K562 (cell line): ENCODE measurements around the gene TMEM184B. TPM values are rescaled to one million over a fixed set of nuclear protein-coding genes. Genes with fewer than 3 reads are reported as not detected.
A peak's percentile ranks its signal among the peaks of the same experiment; 100 is the strongest.

Experiments used
- ATAC-seq: fragments of 200-7000 bp; cut with Tn5 transposase; 3 replicates; pipeline ENCODE4 v1.9.1; 2020; ENCODE audit warnings: moderate library complexity
- BruUV-seq: library from RNA; stranded (reverse); fragments of 400-500 nt; replicated peaks from 2 replicates; lab custom pipeline; 2021; lab: Mats Ljungman, UMichigan
- CTCF ChIA-PET: fragments of 300-600 bp; formaldehyde crosslinking; extraction: SDS; loops from one replicate; lab custom pipeline; 2021; ENCODE audit warnings: low intra/inter-chr PET ratio; lab: Yijun Ruan, JAX
- POLR2A ChIA-PET: fragments of 300-600, 350-650 bp; sonication (Branson Sonifier 250); formaldehyde crosslinking; extraction: SDS; loops from one replicate; lab custom pipeline; 2021; ENCODE audit warnings: antibody characterized with exemption, inconsistent platforms; lab: Yijun Ruan, JAX
- DNase-seq, 4 experiments: peaks; one replicate each; pipeline versions ENCODE4 v3.0.0 to v3.0.0-alpha.2; 2011 to 2018; ENCODE audit warnings: low spot score in 3 of 4, mixed read lengths in 3 of 4; ENCODE audit errors: extremely low read depth in 1 of 4
- FAIRE-seq: peaks from 2 replicates; lab custom pipeline; 2011; peaks lifted over from hg19 to GRCh38; lab: Jason Lieb, UNC
- H2AFZ ChIP-seq: 2 replicates; pipeline ENCODE4 v1.6.0; 2011; ENCODE audit warnings: low read depth, low read length, control low read depth, inconsistent platforms
- H3K27ac ChIP-seq: fragments of 200-600 bp; 3 replicates; pipeline ENCODE4 v1.8.0; 2011; ENCODE audit warnings: low read depth, mild to moderate bottlenecking, control low read depth, inconsistent platforms, low read length, moderate library complexity, mixed read lengths; ENCODE audit errors: extremely low read depth
- H3K27me3 ChIP-seq, 2 experiments: fragments of 300-600 bp in 1 of 2; 2 replicates in 1 of 2; 3 replicates in 1 of 2; pipeline versions ENCODE4 v1.6.0 to v1.8.0; 2011; ENCODE audit warnings: inconsistent platforms in 2 of 2, low read length in 2 of 2, mild to moderate bottlenecking in 1 of 2, mixed read lengths in 1 of 2, moderate library complexity in 1 of 2; ENCODE audit not compliant: control insufficient read depth in 2 of 2, insufficient read depth in 2 of 2
- H3K36me3 ChIP-seq: fragments of 300-600 bp; 3 replicates; pipeline ENCODE4 v1.8.0; 2011; ENCODE audit warnings: mild to moderate bottlenecking, low read length, inconsistent platforms; ENCODE audit not compliant: control insufficient read depth, insufficient read depth
- H3K4me1 ChIP-seq, 2 experiments: fragments of 200-600 bp in 1 of 2; replicated peaks in 1 of 2; 2 replicates in 1 of 2; 3 replicates in 1 of 2; pipeline versions ENCODE4 v1.5.1 to v1.8.0; 2011; ENCODE audit warnings: inconsistent platforms in 2 of 2, low read length in 2 of 2, mild to moderate bottlenecking in 1 of 2, mixed read lengths in 1 of 2, moderate library complexity in 1 of 2; ENCODE audit not compliant: control insufficient read depth in 2 of 2, insufficient read depth in 2 of 2
- H3K4me2 ChIP-seq: 2 replicates; pipeline ENCODE4 v1.6.1; 2011; ENCODE audit warnings: low read length, control low read depth, inconsistent platforms, mixed read lengths; ENCODE audit not compliant: insufficient read depth
- H3K4me3 ChIP-seq: fragments of 200-600 bp; sonication (generic), shearing (Covaris generic); 2 replicates; pipeline ENCODE4 v1.5.1; 2016; ENCODE audit warnings: control low read depth, inconsistent platforms
- H3K79me2 ChIP-seq: fragments of 200-600 bp; 3 replicates; pipeline ENCODE4 v1.8.0; 2011; ENCODE audit warnings: low read length, inconsistent platforms; ENCODE audit not compliant: control insufficient read depth, insufficient read depth
- H3K9ac ChIP-seq, 2 experiments: 2 replicates each; pipeline versions ENCODE4 v1.6.0 to v1.6.1; 2011; ENCODE audit warnings: low read depth in 2 of 2, low read length in 2 of 2, control low read depth in 1 of 2, inconsistent platforms in 1 of 2, mild to moderate bottlenecking in 1 of 2, mixed read lengths in 1 of 2; ENCODE audit not compliant: insufficient read depth in 1 of 2
- H3K9me1 ChIP-seq: one replicate; pipeline ENCODE4 v1.6.0; 2011; ENCODE audit warnings: inconsistent platforms, mild to moderate bottlenecking, low read length, moderate library complexity; ENCODE audit not compliant: control insufficient read depth, insufficient read depth
- H3K9me3 ChIP-seq: replicated peaks from 2 replicates; pipeline ENCODE4 v1.5.1; 2011; ENCODE audit warnings: low read depth, low read length, inconsistent platforms; ENCODE audit not compliant: control insufficient read depth, insufficient read depth
- H4K20me1 ChIP-seq: replicated peaks from 2 replicates; pipeline ENCODE4 v1.6.1; 2011; ENCODE audit warnings: low read length, inconsistent platforms, mixed read lengths; ENCODE audit not compliant: control insufficient read depth, insufficient read depth
- CAMTA2 ChIP-seq: fragments of 250-450 bp; sonication (Bioruptor Pico); conservative IDR thresholded peaks from 2 replicates; pipeline ENCODE4 v1.5.1; 2022
- EZH2 ChIP-seq: IDR thresholded peaks from 2 replicates; pipeline ENCODE4 v1.6.1; 2012; ENCODE audit warnings: low read depth, mild to moderate bottlenecking, inconsistent platforms, low read length, borderline replicate concordance
- FOXK2 ChIP-seq, 2 experiments: fragments of 450-650 bp; IDR thresholded peaks in 1 of 2; conservative IDR thresholded peaks in 1 of 2; 2 replicates each; pipeline ENCODE4 v1.6.1; 2016; ENCODE audit warnings: low read depth in 2 of 2, mild to moderate bottlenecking in 1 of 2
- PHB ChIP-seq: fragments of 250-450 bp; sonication (Bioruptor Pico); IDR thresholded peaks from 2 replicates; pipeline ENCODE4 v1.5.0; 2021
- ZNF12 ChIP-seq: sonication (generic); formaldehyde crosslinking; IDR thresholded peaks from 2 replicates; pipeline ENCODE4 v1.4.0; 2020; ENCODE audit warnings: mild to moderate bottlenecking, missing genetic modification reagents
- WGBS: fragments of 100-300 bp; shearing (Covaris generic); methylation state at CpG from one replicate; pipeline ENCODE4 v1.1.6; 2016; ENCODE audit warnings: low coverage, mixed read lengths; ENCODE audit not compliant: insufficient coverage; ENCODE audit errors: missing lambda C conversion rate; 5-methylcytosine and 5-hydroxymethylcytosine counted together
- in situ Hi-C: fragments of 300-500 bp; cut with MboI; formaldehyde crosslinking; loops from 4 replicates; pipeline ENCODE4 v1.15.0; 2018; ENCODE audit warnings: inconsistent platforms, mixed read lengths
- intact Hi-C: fragments of 100-400 bp; cut with micrococcal nuclease; formaldehyde crosslinking; loops from 2 replicates; pipeline ENCODE4 v1.14.2; 2022
- polyA plus RNA-seq, 8 experiments: library from polyadenylated mRNA; depleted of rRNA in 4 of 8; stranded (reverse) in 5 of 8; unstranded in 3 of 8; fragments of >200 nt; fragmentation: Nextera tagmentation in 2 of 8; fragmentation: Illumina TruSeq in 1 of 8; extraction: Ambion mirVana in 2 of 8; extraction: Trizol in 1 of 8; gene quantifications; 2 replicates each; pipeline versions ENCODE4 v1.2.1 to v1.2.3, GENCODE V29; 2011 to 2014; ENCODE audit warnings: inconsistent platforms in 1 of 8, missing spikeins in 1 of 8
- total RNA-seq, 7 experiments: library from RNA; depleted of rRNA in 6 of 7; stranded (reverse); fragments of >200 nt in 6 of 7; fragmentation: Illumina TruSeq in 2 of 7; extraction: Trizol in 2 of 7; gene quantifications; 2 replicates each; pipeline versions ENCODE4 v1.2.1 to v1.2.3, GENCODE V29; 2011 to 2021; ENCODE audit warnings: low replicate concordance in 1 of 7
- TF ChIP-seq, protein P1 (sequence below): IDR thresholded peaks from 2 replicates; pipeline ENCODE4 v1.6.1; 2014; ENCODE audit warnings: antibody characterized with exemption
- TF ChIP-seq, protein P2 (sequence below): fragments of 250-450 bp; sonication (Bioruptor Pico); IDR thresholded peaks from 2 replicates; pipeline ENCODE4 v1.4.0; 2020; ENCODE audit warnings: mild to moderate bottlenecking

Gene TMEM184B
- total and polyA plus RNA-seq, 9 of the 15 experiments (the other 6 are each of a cell fraction or from before 2014, with no cell fraction given): 0.31 to 25.1 (median 6.2) TPM

DNA sequence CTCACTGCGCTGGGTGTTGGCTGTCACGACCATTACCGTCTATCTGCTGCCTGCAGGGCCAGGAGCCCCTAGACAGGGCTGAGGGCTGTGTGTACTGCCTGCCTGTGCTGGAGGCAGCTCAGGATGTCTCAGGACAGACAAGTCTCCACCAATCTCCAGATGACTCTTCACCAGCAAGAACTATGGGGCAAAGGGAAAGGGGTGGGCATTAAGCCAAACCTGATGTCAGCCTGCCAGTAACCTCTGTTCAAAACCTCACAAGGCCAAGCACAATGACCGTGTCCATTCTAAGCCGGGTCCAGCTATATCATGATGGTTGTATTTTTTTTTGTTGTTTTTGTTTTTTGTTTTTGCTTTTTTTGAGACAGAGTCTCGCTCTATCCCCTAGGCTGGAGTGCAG, 39.4 kb downstream of the TMEM184B start:
- TF ChIP-seq ZNF12 (CRISPR knock-in tag) (no peak), FOXK2 (conservative IDR thresholded peaks at IDR 0.05 in 1 of 2, IDR thresholded peaks at IDR 0.05 in 1 of 2; ENCODE audit: low read depth in 2 of 2) (no peak), EZH2 (no peak), PHB (CRISPR knock-in tag) (no peak), CAMTA2 (CRISPR knock-in tag) (no peak)
- TF ChIP-seq, protein P1, sequence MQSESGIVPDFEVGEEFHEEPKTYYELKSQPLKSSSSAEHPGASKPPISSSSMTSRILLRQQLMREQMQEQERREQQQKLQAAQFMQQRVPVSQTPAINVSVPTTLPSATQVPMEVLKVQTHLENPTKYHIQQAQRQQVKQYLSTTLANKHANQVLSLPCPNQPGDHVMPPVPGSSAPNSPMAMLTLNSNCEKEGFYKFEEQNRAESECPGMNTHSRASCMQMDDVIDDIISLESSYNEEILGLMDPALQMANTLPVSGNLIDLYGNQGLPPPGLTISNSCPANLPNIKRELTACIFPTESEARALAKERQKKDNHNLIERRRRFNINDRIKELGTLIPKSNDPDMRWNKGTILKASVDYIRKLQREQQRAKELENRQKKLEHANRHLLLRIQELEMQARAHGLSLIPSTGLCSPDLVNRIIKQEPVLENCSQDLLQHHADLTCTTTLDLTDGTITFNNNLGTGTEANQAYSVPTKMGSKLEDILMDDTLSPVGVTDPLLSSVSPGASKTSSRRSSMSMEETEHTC: no peak
- TF ChIP-seq, protein P2, sequence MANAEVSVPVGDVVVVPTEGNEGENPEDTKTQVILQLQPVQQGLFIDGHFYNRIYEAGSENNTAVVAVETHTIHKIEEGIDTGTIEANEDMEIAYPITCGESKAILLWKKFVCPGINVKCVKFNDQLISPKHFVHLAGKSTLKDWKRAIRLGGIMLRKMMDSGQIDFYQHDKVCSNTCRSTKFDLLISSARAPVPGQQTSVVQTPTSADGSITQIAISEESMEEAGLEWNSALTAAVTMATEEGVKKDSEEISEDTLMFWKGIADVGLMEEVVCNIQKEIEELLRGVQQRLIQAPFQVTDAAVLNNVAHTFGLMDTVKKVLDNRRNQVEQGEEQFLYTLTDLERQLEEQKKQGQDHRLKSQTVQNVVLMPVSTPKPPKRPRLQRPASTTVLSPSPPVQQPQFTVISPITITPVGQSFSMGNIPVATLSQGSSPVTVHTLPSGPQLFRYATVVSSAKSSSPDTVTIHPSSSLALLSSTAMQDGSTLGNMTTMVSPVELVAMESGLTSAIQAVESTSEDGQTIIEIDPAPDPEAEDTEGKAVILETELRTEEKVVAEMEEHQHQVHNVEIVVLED: no peak
- WGBS: 94% methylated on average over 3 of the region's 6 CpGs
- H4K20me1 ChIP-seq: no peaks in the 10 kb centered on the region
- CTCF ChIA-PET: no interaction called here
- no TSS peak for BruUV-seq
- H3K27me3 ChIP-seq: no peaks in the 10 kb centered on the region
- POLR2A ChIA-PET: no interaction called here
- intact Hi-C loops: no loop called here
- FAIRE-seq (no peak), DNase-seq (no peak), ATAC-seq (no peak)
- H3K4me1 ChIP-seq: no peaks in the 10 kb centered on the region; a peak in 2 of 5 replicates
- no peak overlapping the region for H3K4me2 ChIP-seq
- no peak overlapping the region for H2AFZ ChIP-seq
- no peaks in the 10 kb centered on the region for H3K79me2 ChIP-seq
- peaks cover 40% of the 10 kb centered on the region; the same call in 2 of the 3 replicates for H3K36me3 ChIP-seq
- H3K9me1 ChIP-seq: no peaks in the 10 kb centered on the region
- H3K27ac ChIP-seq: no peak overlapping the region
- in situ Hi-C loops: no loop called here
- no peaks in the 10 kb centered on the region for H3K9me3 ChIP-seq
- H3K9ac ChIP-seq: peak overlapping the region in 1 of 2 experiments; percentile 13; a peak in 1 of 4 replicates
- H3K4me3 ChIP-seq: no peak overlapping the region
